ENCODE results near the gene RBM19.

The RBM19 gene

GRCh38 chr12:113965951-113966797 lies at the start of gene RBM19:
TSS of gene RBM19 (minus strand) at chr12:113966325. CDS start at chr12:113966227, 98 bp downstream.
- TF ChIP-seq CTCF (IDR thresholded peaks at IDR 0.05): peak; percentile 94

- no peak for TF ChIP-seq CTCF (IDR thresholded peaks at IDR 0.05)
These were observed 49.7 kb upstream of the RBM19 start for GRCh38 chr12:114015851-114016250.

GRCh38 chr12:114013575-114014345 lies 47.6 kb upstream of the RBM19 start:
- peak; percentile 44 for TF ChIP-seq CTCF (IDR thresholded peaks at IDR 0.05)

GRCh38 chr12:114012744-114013431 lies 46.8 kb upstream of the RBM19 start:
- no peak for TF ChIP-seq CTCF (IDR thresholded peaks at IDR 0.05)

GRCh38 chr12:114011711-114012110 lies 45.6 kb upstream of the RBM19 start:
- TF ChIP-seq CTCF (IDR thresholded peaks at IDR 0.05): no peak

- TF ChIP-seq CTCF (IDR thresholded peaks at IDR 0.05): no peak
These were observed 40.6 kb upstream of the RBM19 start for GRCh38 chr12:114006482-114007425.

All from LNCAP (cell line).